HepG2 (cell line): Measurements from ENCODE around the gene SERTAD3. TPM values are rescaled to one million over a fixed set of nuclear protein-coding genes. Genes with fewer than 3 reads are reported as not detected.

Source experiments
- ATAC-seq: fragments of 200-7000 bp; cut with Tn5 transposase; 3 replicates; pipeline ENCODE4 v1.9.1; 2020; ENCODE audit warnings: mild to moderate bottlenecking, moderate library complexity
- BruUV-seq: library from RNA; stranded (reverse); fragments of 400-500 nt; replicated peaks from 2 replicates; lab custom pipeline; 2021; lab: Mats Ljungman, UMichigan
- CTCF ChIA-PET: fragments of 300-600 bp; formaldehyde crosslinking; extraction: SDS; loops from one replicate; lab custom pipeline; 2021; ENCODE audit warnings: low total read pairs, inconsistent platforms, low intra/inter-chr PET ratio; lab: Yijun Ruan, JAX
- POLR2A ChIA-PET: fragments of 350-600 bp; sonication (Branson Sonifier 250); formaldehyde crosslinking; loops from one replicate; lab custom pipeline; 2020; ENCODE audit warnings: antibody characterized with exemption, inconsistent platforms; lab: Yijun Ruan, JAX
- DNase-seq: peaks from one replicate; pipeline ENCODE4 v3.0.0-alpha.2; 2015; ENCODE audit warnings: low spot score
- FAIRE-seq: peaks from 3 replicates; lab custom pipeline; 2011; peaks lifted over from hg19 to GRCh38; lab: Jason Lieb, UNC
- H2AFZ ChIP-seq: one replicate; pipeline ENCODE4 v1.6.1; 2011; ENCODE audit warnings: low read length, inconsistent platforms
- H3K27ac ChIP-seq: fragments of 300-600 bp; 3 replicates; pipeline ENCODE4 v1.8.0; 2011; ENCODE audit warnings: mixed run types, mild to moderate bottlenecking, mixed read lengths, low read length, inconsistent platforms; ENCODE audit not compliant: insufficient read depth; ENCODE audit errors: extremely low read length
- H3K27me3 ChIP-seq, 2 experiments: fragments of 200-600 bp in 1 of 2; 2 replicates in 1 of 2; 3 replicates in 1 of 2; pipeline versions ENCODE4 v1.6.0 to v1.8.0; 2011; ENCODE audit warnings: low read length in 2 of 2, mild to moderate bottlenecking in 2 of 2, moderate library complexity in 2 of 2, inconsistent platforms in 1 of 2; ENCODE audit not compliant: insufficient read depth in 2 of 2, control insufficient read depth in 1 of 2
- H3K36me3 ChIP-seq, 2 experiments: fragments of 200-600 bp in 1 of 2; replicated peaks in 1 of 2; 2 replicates in 1 of 2; 3 replicates in 1 of 2; pipeline versions ENCODE4 v1.5.1 to v1.8.0; 2011; ENCODE audit warnings: low read length in 2 of 2, inconsistent platforms in 1 of 2; ENCODE audit not compliant: insufficient read depth in 2 of 2, control insufficient read depth in 1 of 2
- H3K4me1 ChIP-seq: 2 replicates; pipeline ENCODE4 v1.5.1; 2012; ENCODE audit warnings: low read length, inconsistent platforms; ENCODE audit not compliant: insufficient read depth
- H3K4me2 ChIP-seq: 2 replicates; pipeline ENCODE4 v1.6.0; 2011; ENCODE audit warnings: low read depth, low read length, inconsistent platforms
- H3K4me3 ChIP-seq, 3 experiments: fragments of 200-600 bp in 1 of 3; sonication (generic), shearing (Covaris generic) in 1 of 3; replicated peaks in 1 of 3; 2 replicates each; pipeline ENCODE4 v1.5.1; 2011 to 2016; ENCODE audit warnings: low read length in 3 of 3, inconsistent platforms in 2 of 3, low read depth in 2 of 3, mild to moderate bottlenecking in 2 of 3, control low read depth in 1 of 3, mixed read lengths in 1 of 3; ENCODE audit not compliant: insufficient read depth in 1 of 3
- H3K79me2 ChIP-seq: one replicate; pipeline ENCODE4 v1.6.1; 2011; ENCODE audit warnings: low read length, inconsistent platforms; ENCODE audit not compliant: insufficient read depth
- H3K9ac ChIP-seq: 2 replicates; pipeline ENCODE4 v1.6.0; 2011; ENCODE audit warnings: mild to moderate bottlenecking, low read depth, low read length, inconsistent platforms; ENCODE audit not compliant: insufficient read depth
- H3K9me3 ChIP-seq: 2 replicates; pipeline ENCODE4 v1.5.1; 2012; ENCODE audit warnings: mild to moderate bottlenecking, low read length
- H4K20me1 ChIP-seq: 2 replicates; pipeline ENCODE4 v1.6.0; 2011; ENCODE audit warnings: inconsistent platforms, mild to moderate bottlenecking, low read length, moderate library complexity; ENCODE audit not compliant: insufficient read depth
- ATF5 ChIP-seq: sonication (generic); formaldehyde crosslinking; IDR thresholded peaks from 2 replicates; pipeline ENCODE4 v1.4.0; 2020; ENCODE audit warnings: mild to moderate bottlenecking, low read depth, missing genetic modification reagents
- FOSL2 ChIP-seq: sonication (generic); formaldehyde crosslinking; IDR thresholded peaks from 2 replicates; pipeline ENCODE4 v1.4.0; 2020; ENCODE audit warnings: missing genetic modification reagents
- MED13 ChIP-seq: sonication (generic); formaldehyde crosslinking; IDR thresholded peaks from 2 replicates; pipeline ENCODE4 v1.5.0; 2020; ENCODE audit warnings: missing genetic modification reagents
- NR2F2 ChIP-seq: IDR thresholded peaks from 2 replicates; pipeline ENCODE4 v1.6.1; 2012; ENCODE audit warnings: low read depth, inconsistent platforms, borderline replicate concordance
- PRMT3 ChIP-seq: sonication (generic); formaldehyde crosslinking; IDR thresholded peaks from 2 replicates; pipeline ENCODE4 v1.8.1; 2022; ENCODE audit warnings: low read depth, mild to moderate bottlenecking, moderate library complexity, missing genetic modification reagents, borderline replicate concordance
- RFX5 ChIP-seq: IDR thresholded peaks from 2 replicates; pipeline ENCODE4 v1.6.1; 2011; ENCODE audit warnings: low read depth, low read length, improper control_type of control experiment
- RXRA ChIP-seq: sonication (generic); formaldehyde crosslinking; IDR thresholded peaks from 2 replicates; pipeline ENCODE4 v1.5.1; 2020; ENCODE audit warnings: missing genetic modification reagents
- U2AF1 ChIP-seq: fragments of 200-400 bp; formaldehyde crosslinking; optimal IDR thresholded peaks from 2 replicates; pipeline ENCODE3; 2017; ENCODE audit warnings: mild to moderate bottlenecking, low read depth, low read length
- ZBTB43 ChIP-seq: sonication (generic); formaldehyde crosslinking; conservative IDR thresholded peaks from 2 replicates; pipeline ENCODE4 v1.4.0; 2020; ENCODE audit warnings: missing genetic modification reagents
- ZKSCAN5 ChIP-seq: sonication (generic); formaldehyde crosslinking; IDR thresholded peaks from 2 replicates; pipeline ENCODE4 v1.5.1; 2020; ENCODE audit warnings: mild to moderate bottlenecking, missing genetic modification reagents
- ZNF274 ChIP-seq: sonication (generic); formaldehyde crosslinking; IDR thresholded peaks from 2 replicates; pipeline ENCODE4 v1.5.1; 2020; ENCODE audit warnings: mild to moderate bottlenecking, missing genetic modification reagents
- ZNF407 ChIP-seq: sonication (generic); formaldehyde crosslinking; IDR thresholded peaks from one replicate; pipeline ENCODE4 v1.5.1; 2020; ENCODE audit warnings: mild to moderate bottlenecking, missing genetic modification reagents; ENCODE audit errors: not compliant biosample characterization
- ZNF629 ChIP-seq: sonication (generic); formaldehyde crosslinking; conservative IDR thresholded peaks from 2 replicates; pipeline ENCODE4 v1.5.0; 2020; ENCODE audit warnings: missing genetic modification reagents
- ZNF780A ChIP-seq: sonication (generic); formaldehyde crosslinking; IDR thresholded peaks from 2 replicates; pipeline ENCODE4 v1.8.0; 2022; ENCODE audit warnings: mild to moderate bottlenecking, missing genetic modification reagents, moderate library complexity
- WGBS: methylation state at CpG from one replicate; pipeline ENCODE4 v1.1.6; 2017; ENCODE audit warnings: low lambda C conversion rate; 5-methylcytosine and 5-hydroxymethylcytosine counted together
- in situ Hi-C: cut with HindIII; loops from 2 replicates; pipeline ENCODE4 v1.10.0; 2017; ENCODE audit warnings: low pct_unique_long_range_greater_than_20kb; ENCODE audit not compliant: extremely low pct_ligation_motif_present
- intact Hi-C: fragments of 100-400 bp; cut with micrococcal nuclease; formaldehyde crosslinking; loops from one replicate; pipeline ENCODE4 v1.10.0; 2022; ENCODE audit not compliant: unreplicated experiment
- polyA plus RNA-seq, 8 experiments: library from polyadenylated mRNA; depleted of rRNA in 3 of 8; stranded (reverse) in 7 of 8; unstranded in 1 of 8; fragments of >200 nt; fragmentation: Illumina TruSeq in 4 of 8; extraction: Trizol in 4 of 8; gene quantifications; 2 replicates each; pipeline versions ENCODE4 v1.2.1 to v1.2.3, GENCODE V29; 2011 to 2016; ENCODE audit warnings: low read depth in 4 of 8, missing spikeins in 1 of 8, mixed read lengths in 1 of 8; ENCODE audit not compliant: insufficient read depth in 1 of 8
- total RNA-seq, 5 experiments: library from RNA; depleted of rRNA; stranded (reverse); fragments of >200 nt; fragmentation: Illumina TruSeq; extraction: Trizol; gene quantifications; 2 replicates each; pipeline ENCODE4 v1.2.3, GENCODE V29; 2016; ENCODE audit warnings: low read depth in 1 of 5

SERTAD3 gene
- total and polyA plus RNA-seq, 2 of the 13 experiments (the other 11 are each of a cell fraction or from before 2014, with no cell fraction given), result 9.6 to 16.9 TPM

GRCh38 chr19:40411958-40412499 lies 32.1 kb downstream of the SERTAD3 start:
- H3K36me3 ChIP-seq, result no peaks in the 10 kb centered on the region
- ChIA-PET POLR2A (interaction anchor here (1.6 to 3.6 kb wide), 2 partner anchors 9 kb away, joined by 4 to 14 read pairs; no protein-coding TSS in a partner anchor), CTCF (no interaction called here)
- no peak overlapping the region for H3K4me3 ChIP-seq
- H4K20me1 ChIP-seq, result no peaks in the 10 kb centered on the region
- TF ChIP-seq ZBTB43 (CRISPR knock-in tag) (no peak), RXRA (no peak), ZNF629 (CRISPR knock-in tag) (peak; percentile 88), PRMT3 (no peak), ATF5 (no peak), ZNF407 (CRISPR knock-in tag) (no peak), FOSL2 (0 out of 2 replicates have a peak, but pooled peaks have one; percentile 12), MED13 (CRISPR knock-in tag) (no peak), NR2F2 (no peak), ZNF274 (CRISPR knock-in tag) (no peak), ZKSCAN5 (CRISPR knock-in tag) (no peak), ZNF780A (CRISPR knock-in tag) (no peak), RFX5 (no peak), U2AF1 (no peak)
- no peaks in the 10 kb centered on the region for H3K79me2 ChIP-seq
- intact Hi-C loops, result no loop called here
- H2AFZ ChIP-seq, result no peak overlapping the region
- ATAC-seq, result no peak
- H3K27me3 ChIP-seq, result peaks cover 2 to 27% of the 10 kb centered on the region in 2 experiments; a peak in 3 of 5 replicates
- in situ Hi-C loops, result no loop called here
- no TSS peak for BruUV-seq
- WGBS, result 8% methylated on average over 6 of the region's 8 CpGs
- 0 out of 2 replicates have a peak overlapping the region, but pooled peaks have one; percentile 11 for H3K4me2 ChIP-seq
- H3K9me3 ChIP-seq, result no peaks in the 10 kb centered on the region
- peaks cover 52% of the 10 kb centered on the region for H3K4me1 ChIP-seq
- no peak overlapping the region for H3K9ac ChIP-seq
- no peak for DNase-seq
- no peak for FAIRE-seq
- no peak overlapping the region for H3K27ac ChIP-seq
